Fibroblast of lung (primary cell): Measurements from ENCODE around the gene ME1. TPM values are rescaled to one million over a fixed set of nuclear protein-coding genes. Genes with fewer than 3 reads are reported as not detected.

Source experiments
- DNase-seq, 2 donors: peaks; one replicate each; pipeline versions ENCODE4 v3.0.0 to v3.0.0-alpha.2; 2010; ENCODE audit warnings: low read depth in 2 of 2
- H2AFZ ChIP-seq: 2 replicates; pipeline ENCODE4 v1.5.1; 2012; ENCODE audit warnings: low read length, control low read depth, inconsistent platforms
- H3K27ac ChIP-seq: 2 replicates; pipeline ENCODE4 v1.5.1; 2011; ENCODE audit warnings: low read length, control low read depth; ENCODE audit not compliant: insufficient read depth
- H3K27me3 ChIP-seq: 2 replicates; pipeline ENCODE4 v1.5.1; 2011; ENCODE audit warnings: mild to moderate bottlenecking, low read length; ENCODE audit not compliant: control insufficient read depth, insufficient read depth
- H3K36me3 ChIP-seq: 2 replicates; pipeline ENCODE4 v1.5.1; 2011; ENCODE audit warnings: low read length; ENCODE audit not compliant: control insufficient read depth, insufficient read depth
- H3K4me1 ChIP-seq: 2 replicates; pipeline ENCODE4 v1.5.1; 2011; ENCODE audit warnings: low read length; ENCODE audit not compliant: control insufficient read depth, insufficient read depth; ENCODE audit errors: extremely low read depth
- H3K4me2 ChIP-seq: 2 replicates; pipeline ENCODE4 v1.5.1; 2011; ENCODE audit warnings: low read length, control low read depth; ENCODE audit not compliant: insufficient read depth; ENCODE audit errors: extremely low read depth
- H3K4me3 ChIP-seq, 4 experiments: fragments of 200-600 bp in 1 of 4; sonication (generic) in 1 of 4; replicated peaks in 1 of 4; 2 replicates each; pipeline ENCODE4 v1.5.1; 2011 to 2016; ENCODE audit warnings: low read length in 4 of 4, low read depth in 3 of 4, mild to moderate bottlenecking in 3 of 4, control low read depth in 2 of 4, inconsistent platforms in 1 of 4, mixed read lengths in 1 of 4; ENCODE audit not compliant: insufficient read depth in 1 of 4; ENCODE audit errors: control extremely low read depth in 1 of 4
- H3K79me2 ChIP-seq: 2 replicates; pipeline ENCODE4 v1.5.1; 2012; ENCODE audit warnings: mild to moderate bottlenecking, low read length, inconsistent platforms; ENCODE audit not compliant: control insufficient read depth, insufficient read depth
- H3K9ac ChIP-seq: 2 replicates; pipeline ENCODE4 v1.5.1; 2011; ENCODE audit warnings: mild to moderate bottlenecking, low read length, control low read depth; ENCODE audit not compliant: insufficient read depth
- H3K9me3 ChIP-seq: 2 replicates; pipeline ENCODE4 v1.5.1; 2012; ENCODE audit warnings: low read depth, low read length; ENCODE audit not compliant: control insufficient read depth, insufficient read depth
- H4K20me1 ChIP-seq: 2 replicates; pipeline ENCODE4 v1.5.1; 2011; ENCODE audit warnings: low read length; ENCODE audit not compliant: control insufficient read depth, insufficient read depth; ENCODE audit errors: extremely low read depth
- CTCF ChIP-seq, 2 donors: IDR thresholded peaks in 1 of 2; conservative IDR thresholded peaks in 1 of 2; 1 replicate in 1 of 2; 2 replicates in 1 of 2; pipeline ENCODE4 v1.5.1; 2011 to 2012; ENCODE audit warnings: low read length in 2 of 2, control low read depth in 1 of 2, inconsistent platforms in 1 of 2, low read depth in 1 of 2, mild to moderate bottlenecking in 1 of 2
- EZH2 ChIP-seq: IDR thresholded peaks from 2 replicates; pipeline ENCODE4 v1.5.1; 2012; ENCODE audit warnings: low read length, control low read depth, mild to moderate bottlenecking; ENCODE audit errors: missing control alignments
- polyA plus RNA-seq, 2 donors: library from polyadenylated mRNA; depleted of rRNA in 1 of 2; stranded (reverse) in 1 of 2; unstranded in 1 of 2; fragments of >200 nt; gene quantifications; 2 replicates each; pipeline ENCODE4 v1.2.1, GENCODE V29; 2011 to 2012; ENCODE audit warnings: missing spikeins in 1 of 2
- total RNA-seq: library from RNA; depleted of rRNA; stranded (reverse); fragments of >200 nt; gene quantifications from 2 replicates; pipeline ENCODE4 v1.2.1, GENCODE V29; 2014

The ME1 gene
- total and polyA plus RNA-seq, 2 donors (not counting 1 experiment from before 2014, with no cell fraction given) = 35.8 to 44.3 TPM

DNA sequence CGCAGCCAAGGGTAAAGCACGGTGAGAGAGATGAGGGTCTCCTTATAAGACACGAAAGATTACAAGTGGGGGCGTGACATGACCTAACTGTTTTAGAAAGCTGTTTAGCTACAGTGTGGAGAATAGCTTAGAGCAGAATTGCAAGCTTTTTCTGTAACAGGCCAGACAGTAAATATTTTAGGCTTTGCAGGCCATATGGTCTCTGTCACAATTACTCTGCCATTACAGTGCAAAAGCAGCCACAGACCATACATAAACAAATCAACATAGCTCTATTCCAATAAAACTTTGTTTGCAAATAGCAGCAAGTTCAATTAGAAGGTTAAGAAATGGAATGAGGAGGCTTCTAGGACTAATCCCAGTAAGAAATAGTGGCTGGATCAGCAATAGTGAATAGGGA is 254.6 kb downstream of the ME1 start:
- TF ChIP-seq EZH2 (no peak), CTCF (conservative IDR thresholded peaks at IDR 0.05 in 1 of 2, IDR thresholded peaks at IDR 0.05 in 1 of 2; ENCODE audit: low read depth in 1 of 2, low read length in 2 of 2) (no peak)
- peaks cover 3% of the 10 kb centered on the region for H4K20me1 ChIP-seq
- H3K27me3 ChIP-seq = no peaks in the 10 kb centered on the region
- H3K9me3 ChIP-seq = no peaks in the 10 kb centered on the region
- H3K4me1 ChIP-seq = no peaks in the 10 kb centered on the region
- no peak overlapping the region for H2AFZ ChIP-seq
- no peak overlapping the region for H3K4me3 ChIP-seq
- no peak overlapping the region for H3K27ac ChIP-seq
- peaks cover 26% of the 10 kb centered on the region for H3K36me3 ChIP-seq
- DNase-seq = peak in 1 of 2 donors; percentile 56
- H3K4me2 ChIP-seq = no peak overlapping the region
- no peaks in the 10 kb centered on the region for H3K79me2 ChIP-seq
- H3K9ac ChIP-seq = no peak overlapping the region

DNA sequence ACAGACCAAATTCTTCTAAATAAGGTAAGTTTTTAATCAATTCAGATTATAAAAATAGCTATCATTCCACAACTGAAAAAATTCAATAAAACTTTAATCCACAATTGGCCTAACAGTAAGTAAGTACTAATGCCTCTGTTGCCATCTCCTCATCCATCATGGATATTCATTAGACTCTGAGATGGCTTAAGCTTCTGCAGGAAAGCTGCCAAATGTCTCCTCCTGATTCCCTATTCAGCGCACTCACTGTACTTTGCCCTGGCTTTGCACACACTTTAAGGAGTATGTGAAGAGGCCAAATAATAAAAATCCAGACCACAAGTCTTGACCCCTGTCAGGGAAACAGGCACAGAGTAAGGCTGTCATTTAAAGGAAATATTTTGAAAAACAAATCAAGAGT is 261.3 kb downstream of the ME1 start:
- DNase-seq = peak in 1 of 2 donors; percentile 29
- Histone ChIP-seq H3K36me3 (peaks cover 24% of the 10 kb centered on the region), H3K27ac (no peak overlapping the region)

GRCh38 chr6:83169106-83169505 is 261.7 kb downstream of the ME1 start:
- Histone ChIP-seq H4K20me1 (peaks cover 3% of the 10 kb centered on the region), H3K4me3 (no peak overlapping the region)
- DNase-seq = no peak

More for the DNA sequence above, 261.3 kb downstream of the ME1 start:
- Histone ChIP-seq H3K27me3 (no peaks in the 10 kb centered on the region), H3K4me2 (no peak overlapping the region), H4K20me1 (peaks cover 3% of the 10 kb centered on the region), H3K4me1 (no peaks in the 10 kb centered on the region), H3K9ac (no peak overlapping the region), H3K4me3 (no peak overlapping the region), H3K79me2 (no peaks in the 10 kb centered on the region), H3K9me3 (no peaks in the 10 kb centered on the region), H2AFZ (no peak overlapping the region)
- TF ChIP-seq EZH2 = no peak
- no peak for TF ChIP-seq CTCF (conservative IDR thresholded peaks at IDR 0.05 in 1 of 2, IDR thresholded peaks at IDR 0.05 in 1 of 2; ENCODE audit: low read depth in 1 of 2, low read length in 2 of 2)

More at GRCh38 chr6:83169106-83169505, 261.7 kb downstream of the ME1 start:
- Histone ChIP-seq H3K4me1 (no peaks in the 10 kb centered on the region), H3K4me2 (no peak overlapping the region), H3K9ac (no peak overlapping the region), H2AFZ (no peak overlapping the region), H3K36me3 (peaks cover 23% of the 10 kb centered on the region), H3K27me3 (no peaks in the 10 kb centered on the region), H3K27ac (no peak overlapping the region), H3K9me3 (no peaks in the 10 kb centered on the region), H3K79me2 (no peaks in the 10 kb centered on the region)
- no peak for TF ChIP-seq CTCF (conservative IDR thresholded peaks at IDR 0.05 in 1 of 2, IDR thresholded peaks at IDR 0.05 in 1 of 2; ENCODE audit: low read depth in 1 of 2, low read length in 2 of 2)
- TF ChIP-seq EZH2 = no peak
